Dedifferentiated amniotic fluid mesenchymal stem cell (primary cell): ENCODE data around the gene GPR107.
A peak's percentile ranks its signal among the peaks of the same experiment; 100 is the strongest.

ENCODE experiments used
- DNase-seq: peaks from one replicate; pipeline ENCODE4 v3.0.0-alpha.2; 2016; ENCODE audit errors: extremely low spot score

GPR107 gene

GRCh38 chr9:130027533-130028365 lies 26.0 kb upstream of the GPR107 start:
- DNase-seq, result no peak

GRCh38 chr9:130028493-130029222 lies 25.0 kb upstream of the GPR107 start:
- no peak for DNase-seq

GRCh38 chr9:130029223-130029973 lies 24.3 kb upstream of the GPR107 start:
- no peak for DNase-seq

- DNase-seq, result no peak
Measured at GRCh38 chr9:130030651-130031127, 23.0 kb upstream of the GPR107 start.

- DNase-seq, result peak; percentile 47
Measured at GRCh38 chr9:130034570-130034969, 19.1 kb upstream of the GPR107 start.

GRCh38 chr9:130036099-130036498 lies 17.6 kb upstream of the GPR107 start:
- no peak for DNase-seq

GRCh38 chr9:130039528-130040147 lies 14.1 kb upstream of the GPR107 start:
- no peak for DNase-seq

- DNase-seq, result no peak
Measured at GRCh38 chr9:130040984-130041647, 12.6 kb upstream of the GPR107 start.

GRCh38 chr9:130041648-130042405 lies 11.9 kb upstream of the GPR107 start:
- DNase-seq, result no peak

- DNase-seq, result no peak
Measured at GRCh38 chr9:130042406-130042884, 11.3 kb upstream of the GPR107 start.

- DNase-seq, result peak; percentile 63
Measured at GRCh38 chr9:130042885-130043653, 10.6 kb upstream of the GPR107 start, which contains the start of gene FNBP1. Gene FNBP1 (minus strand): TSS chr9:130043189. CDS start chr9:130042975, 214 bp downstream.

- DNase-seq, result peak; percentile 40
Measured at GRCh38 chr9:130043654-130044623, 9.8 kb upstream of the GPR107 start.

- DNase-seq, result no peak
Measured at GRCh38 chr9:130045725-130046450, 7.8 kb upstream of the GPR107 start.

GRCh38 chr9:130049431-130050210 lies 4.1 kb upstream of the GPR107 start:
- no peak for DNase-seq

GRCh38 chr9:130050462-130050861 lies 3.2 kb upstream of the GPR107 start:
- no peak for DNase-seq

- no peak for DNase-seq
Measured at GRCh38 chr9:130051855-130052254, 1.9 kb upstream of the GPR107 start.

GRCh38 chr9:130053109-130053503 lies 600 bp upstream of the GPR107 start:
- DNase-seq, result no peak
